ENCODE measurements around the gene GASK1A.

DNA sequence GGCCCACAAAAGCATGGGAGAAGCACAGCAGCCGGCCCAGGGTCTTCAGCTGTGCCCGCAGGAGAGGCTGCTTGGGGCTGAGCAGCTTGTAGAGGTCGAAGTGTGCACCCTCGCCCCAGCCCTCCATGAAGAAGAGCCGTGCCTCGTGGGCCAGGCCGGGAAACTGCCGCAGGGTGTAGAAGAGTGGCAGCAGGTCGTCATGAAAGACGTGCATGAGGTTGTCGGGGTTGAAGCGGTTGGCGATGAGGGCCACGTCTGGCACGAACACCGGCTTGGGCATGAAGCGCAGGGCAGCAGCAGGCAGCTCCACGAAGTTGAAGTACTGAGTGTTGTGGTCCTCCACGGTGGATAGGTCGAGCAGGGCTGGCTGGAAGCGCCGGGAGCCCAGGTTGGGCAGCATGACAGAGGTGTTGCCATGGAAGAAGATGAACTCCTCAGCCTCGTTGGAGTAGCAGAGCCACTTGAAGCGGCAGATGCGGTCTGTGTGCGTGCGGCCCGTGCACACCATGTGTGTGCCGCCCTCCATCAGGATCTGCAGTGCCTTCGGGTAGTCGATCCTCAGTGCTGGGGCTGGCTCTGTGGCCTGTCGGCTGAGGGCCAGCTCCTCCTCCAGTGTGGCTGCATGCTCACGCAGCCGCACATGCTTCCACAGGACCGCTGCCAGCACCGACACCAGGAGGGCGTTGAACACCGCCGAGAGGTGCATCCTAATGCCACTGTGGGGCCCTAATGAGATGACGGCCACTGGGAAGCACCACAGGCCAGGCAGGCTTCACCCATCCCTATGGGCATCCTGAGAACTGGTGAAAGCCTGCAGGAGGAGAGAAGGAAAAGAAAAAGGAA, 101.8 kb downstream of the GASK1A start:
- TF ChIP-seq, protein P1, sequence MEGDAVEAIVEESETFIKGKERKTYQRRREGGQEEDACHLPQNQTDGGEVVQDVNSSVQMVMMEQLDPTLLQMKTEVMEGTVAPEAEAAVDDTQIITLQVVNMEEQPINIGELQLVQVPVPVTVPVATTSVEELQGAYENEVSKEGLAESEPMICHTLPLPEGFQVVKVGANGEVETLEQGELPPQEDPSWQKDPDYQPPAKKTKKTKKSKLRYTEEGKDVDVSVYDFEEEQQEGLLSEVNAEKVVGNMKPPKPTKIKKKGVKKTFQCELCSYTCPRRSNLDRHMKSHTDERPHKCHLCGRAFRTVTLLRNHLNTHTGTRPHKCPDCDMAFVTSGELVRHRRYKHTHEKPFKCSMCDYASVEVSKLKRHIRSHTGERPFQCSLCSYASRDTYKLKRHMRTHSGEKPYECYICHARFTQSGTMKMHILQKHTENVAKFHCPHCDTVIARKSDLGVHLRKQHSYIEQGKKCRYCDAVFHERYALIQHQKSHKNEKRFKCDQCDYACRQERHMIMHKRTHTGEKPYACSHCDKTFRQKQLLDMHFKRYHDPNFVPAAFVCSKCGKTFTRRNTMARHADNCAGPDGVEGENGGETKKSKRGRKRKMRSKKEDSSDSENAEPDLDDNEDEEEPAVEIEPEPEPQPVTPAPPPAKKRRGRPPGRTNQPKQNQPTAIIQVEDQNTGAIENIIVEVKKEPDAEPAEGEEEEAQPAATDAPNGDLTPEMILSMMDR (IDR thresholded peaks at IDR 0.05; ENCODE audit: insufficient read depth, low read depth, low read length): no peak
- no peak for TF ChIP-seq EZH2 (IDR thresholded peaks at IDR 0.05; ENCODE audit: insufficient read depth, low read length)

All from astrocyte (in vitro differentiated cells and primary cell).